Mucosa of rectum (tissue), 2 donors: ENCODE results near the gene GATA3.
A peak's percentile ranks its signal among the peaks of the same experiment; 100 is the strongest.

ENCODE experiments used
- H3K27ac ChIP-seq, 2 donors: one replicate each; pipeline ENCODE4 v1.7.0; 2013; ENCODE audit warnings: inconsistent platforms in 2 of 2, low read depth in 2 of 2, low read length in 2 of 2
- H3K27me3 ChIP-seq, 2 donors: one replicate each; pipeline ENCODE4 v1.7.0; 2013; ENCODE audit warnings: low read length in 2 of 2; ENCODE audit not compliant: control insufficient read depth in 2 of 2, insufficient read depth in 2 of 2
- H3K36me3 ChIP-seq, 2 donors: one replicate each; pipeline ENCODE4 v1.7.0; 2013; ENCODE audit warnings: low read length in 2 of 2; ENCODE audit not compliant: control insufficient read depth in 2 of 2, insufficient read depth in 2 of 2
- H3K4me1 ChIP-seq, 2 donors: one replicate each; pipeline ENCODE4 v1.7.0; 2013; ENCODE audit warnings: low read length in 2 of 2, mild to moderate bottlenecking in 1 of 2; ENCODE audit not compliant: control insufficient read depth in 2 of 2, insufficient read depth in 2 of 2
- H3K4me3 ChIP-seq, 2 donors: one replicate each; pipeline ENCODE4 v1.7.0; 2013; ENCODE audit warnings: low read length in 2 of 2
- H3K9ac ChIP-seq, 2 donors: one replicate each; pipeline ENCODE4 v1.7.0; 2013; ENCODE audit warnings: low read length in 2 of 2, low read depth in 1 of 2, mild to moderate bottlenecking in 1 of 2
- H3K9me3 ChIP-seq, 2 donors: one replicate each; pipeline ENCODE4 v1.7.0; 2013; ENCODE audit warnings: low read length in 2 of 2; ENCODE audit not compliant: control insufficient read depth in 2 of 2
- donor health status: healthy.
- donor health status: Normal muscosa, but diverticular disease.

The GATA3 gene

GRCh38 chr10:8051851-8052257 is 2.6 kb upstream of the GATA3 start:
- H3K36me3 ChIP-seq, result no peaks in the 10 kb centered on the region
- H3K9me3 ChIP-seq, result no peaks in the 10 kb centered on the region
- peaks cover 55 to 70% of the 10 kb centered on the region in 2 donors for H3K27me3 ChIP-seq
- H3K4me3 ChIP-seq, result no peak overlapping the region
- no peak overlapping the region for H3K27ac ChIP-seq
- H3K4me1 ChIP-seq, result peaks cover 10 to 15% of the 10 kb centered on the region in 2 donors
- H3K9ac ChIP-seq, result no peak overlapping the region

DNA sequence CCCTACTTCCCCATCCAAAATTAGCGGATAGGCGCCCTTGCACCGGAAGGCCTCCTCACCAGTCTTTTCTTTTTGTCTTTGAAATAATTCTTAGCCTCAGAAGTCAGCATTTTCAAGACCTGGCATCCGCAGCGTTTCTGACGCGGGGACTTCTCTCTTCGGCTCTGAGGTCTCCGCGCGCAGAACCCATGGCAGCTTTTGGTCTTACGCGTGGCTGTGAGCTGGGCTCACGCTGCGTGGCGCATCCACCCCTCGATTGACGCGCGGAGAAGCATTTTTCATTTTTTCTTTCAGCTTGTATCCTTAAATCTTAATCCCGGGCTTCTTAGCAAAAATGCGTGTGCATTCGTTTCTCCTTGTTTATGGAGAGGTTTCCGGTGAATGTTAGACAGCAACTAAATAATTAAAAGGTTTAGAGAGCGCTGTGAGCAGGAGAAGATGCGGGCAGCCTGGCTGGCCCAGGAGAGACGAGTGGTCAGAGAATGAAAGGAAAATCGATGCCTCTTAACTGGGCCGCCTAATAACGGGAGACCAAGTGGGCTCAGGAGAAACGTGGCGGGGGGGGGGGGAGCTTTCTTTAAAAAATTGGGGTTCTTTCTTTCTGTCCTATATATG is 2.0 kb upstream of the GATA3 start:
- Histone ChIP-seq H3K27ac (no peak overlapping the region), H3K9ac (no peak overlapping the region), H3K36me3 (no peaks in the 10 kb centered on the region), H3K4me3 (no peak overlapping the region), H3K9me3 (no peaks in the 10 kb centered on the region), H3K4me1 (peaks cover 10 to 15% of the 10 kb centered on the region in 2 donors), H3K27me3 (peaks cover 49 to 66% of the 10 kb centered on the region in 2 donors)

GRCh38 chr10:8052956-8053445 is 1.5 kb upstream of the GATA3 start:
- Histone ChIP-seq H3K9ac (no peak overlapping the region), H3K4me1 (peaks cover 10 to 15% of the 10 kb centered on the region in 2 donors), H3K36me3 (no peaks in the 10 kb centered on the region), H3K9me3 (no peaks in the 10 kb centered on the region), H3K4me3 (peak overlapping the region in 1 of 2 donors; percentile 17), H3K27me3 (peaks cover 45 to 66% of the 10 kb centered on the region in 2 donors), H3K27ac (no peak overlapping the region)

GRCh38 chr10:8053446-8054243 is 843 bp upstream of the GATA3 start:
- H3K4me3 ChIP-seq, result peak overlapping the region; percentile 52 to 69
- no peaks in the 10 kb centered on the region for H3K9me3 ChIP-seq
- H3K27me3 ChIP-seq, result peaks cover 39 to 64% of the 10 kb centered on the region in 2 donors
- no peaks in the 10 kb centered on the region for H3K36me3 ChIP-seq
- no peak overlapping the region for H3K9ac ChIP-seq
- H3K27ac ChIP-seq, result no peak overlapping the region
- H3K4me1 ChIP-seq, result peaks cover 10 to 15% of the 10 kb centered on the region in 2 donors

GRCh38 chr10:8054244-8054493 is 319 bp upstream of the GATA3 start:
- Histone ChIP-seq H3K9ac (no peak overlapping the region), H3K4me1 (peaks cover 9 to 15% of the 10 kb centered on the region in 2 donors), H3K4me3 (peak overlapping the region in 1 of 2 donors; percentile 69), H3K36me3 (no peaks in the 10 kb centered on the region), H3K9me3 (no peaks in the 10 kb centered on the region), H3K27me3 (peaks cover 38 to 63% of the 10 kb centered on the region in 2 donors), H3K27ac (no peak overlapping the region)

DNA sequence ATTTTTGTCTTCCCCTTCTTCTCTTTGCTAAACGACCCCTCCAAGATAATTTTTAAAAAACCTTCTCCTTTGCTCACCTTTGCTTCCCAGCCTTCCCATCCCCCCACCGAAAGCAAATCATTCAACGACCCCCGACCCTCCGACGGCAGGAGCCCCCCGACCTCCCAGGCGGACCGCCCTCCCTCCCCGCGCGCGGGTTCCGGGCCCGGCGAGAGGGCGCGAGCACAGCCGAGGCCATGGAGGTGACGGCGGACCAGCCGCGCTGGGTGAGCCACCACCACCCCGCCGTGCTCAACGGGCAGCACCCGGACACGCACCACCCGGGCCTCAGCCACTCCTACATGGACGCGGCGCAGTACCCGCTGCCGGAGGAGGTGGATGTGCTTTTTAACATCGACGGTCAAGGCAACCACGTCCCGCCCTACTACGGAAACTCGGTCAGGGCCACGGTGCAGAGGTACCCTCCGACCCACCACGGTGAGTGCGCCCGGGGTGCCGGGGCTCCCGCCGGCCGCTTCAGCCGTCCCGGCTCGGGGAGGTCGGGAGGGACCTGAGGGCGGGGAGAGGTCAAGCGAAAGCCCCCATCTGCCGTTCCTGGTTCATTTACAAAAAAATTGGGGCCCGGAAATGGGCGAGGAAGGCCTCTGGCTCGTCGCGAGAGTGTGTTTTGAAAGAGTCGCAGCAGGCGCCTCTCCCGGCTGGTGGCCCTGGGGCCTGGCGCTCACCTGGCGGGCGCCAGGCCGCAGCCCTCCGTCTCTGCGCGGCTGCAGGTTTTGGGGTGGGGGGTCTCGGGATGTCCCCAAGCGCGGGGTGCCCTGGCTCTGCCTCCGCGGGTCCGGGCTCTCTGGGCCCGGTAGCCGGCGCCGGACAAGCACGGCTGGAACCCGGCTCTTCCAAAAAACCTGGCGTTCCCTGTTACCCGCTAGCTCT is 1.2 kb downstream of the GATA3 start:
- H3K9ac ChIP-seq, result no peak overlapping the region
- H3K4me1 ChIP-seq, result peaks cover 7 to 15% of the 10 kb centered on the region in 2 donors
- H3K27me3 ChIP-seq, result peaks cover 33 to 54% of the 10 kb centered on the region in 2 donors

DNA sequence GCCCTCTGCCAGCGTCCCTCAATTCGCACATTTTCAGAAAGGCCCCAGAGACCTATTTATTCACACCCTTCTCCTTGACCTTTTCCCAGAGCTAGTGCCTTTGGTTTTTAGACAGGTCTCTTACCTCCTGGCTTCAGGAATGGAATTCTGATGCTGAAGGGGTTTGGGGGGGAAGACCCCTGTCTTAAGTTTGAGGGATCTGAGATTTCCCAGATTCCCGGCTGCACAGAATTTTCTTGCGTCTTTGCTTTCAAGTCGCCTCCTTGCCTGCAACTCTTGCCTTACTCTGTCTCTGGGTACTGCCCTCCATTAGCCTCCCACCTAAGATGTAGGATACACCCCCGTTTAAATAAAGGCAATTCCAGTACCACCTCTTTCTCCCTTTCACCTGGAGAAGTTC is 1.9 kb downstream of the GATA3 start:
- Histone ChIP-seq H3K27ac (peak overlapping the region in 1 of 2 donors; percentile 58), H3K9ac (peak overlapping the region in 1 of 2 donors; percentile 26), H3K27me3 (peaks cover 35 to 52% of the 10 kb centered on the region in 2 donors), H3K4me1 (peaks cover 7 to 15% of the 10 kb centered on the region in 2 donors), H3K4me3 (peak overlapping the region; percentile 17 to 55), H3K36me3 (no peaks in the 10 kb centered on the region), H3K9me3 (no peaks in the 10 kb centered on the region)

More for the DNA sequence above, 1.2 kb downstream of the GATA3 start:
- H3K4me3 ChIP-seq, result peak overlapping the region; percentile 43 to 58
- no peaks in the 10 kb centered on the region for H3K9me3 ChIP-seq
- H3K36me3 ChIP-seq, result no peaks in the 10 kb centered on the region
- peak overlapping the region; percentile 51 to 58 for H3K27ac ChIP-seq

DNA sequence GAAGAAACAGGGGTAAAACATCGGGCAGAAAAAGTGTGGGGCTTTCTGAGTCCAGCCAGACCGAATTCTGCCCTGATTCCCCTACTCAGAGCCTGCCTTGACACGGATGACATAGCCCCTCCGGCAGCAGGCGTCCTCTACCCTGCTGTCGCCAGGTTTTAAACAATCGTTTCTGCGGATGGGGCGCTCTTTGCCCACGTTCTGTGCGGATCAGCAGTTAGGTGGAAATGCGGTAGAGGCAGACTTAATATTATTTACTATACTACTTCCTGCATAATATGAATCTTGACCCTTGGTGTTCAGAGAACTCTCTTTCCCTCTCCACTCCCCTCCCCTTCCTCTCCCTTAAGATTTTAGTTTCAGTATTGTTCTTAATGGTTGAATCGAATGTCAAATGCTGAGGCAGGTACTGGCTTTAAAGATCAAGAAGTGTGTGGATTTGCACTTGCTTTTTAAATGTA is 2.4 kb downstream of the GATA3 start:
- H3K9ac ChIP-seq, result peak overlapping the region in 1 of 2 donors; percentile 26
- H3K27ac ChIP-seq, result peak overlapping the region in 1 of 2 donors; percentile 58
- H3K36me3 ChIP-seq, result no peaks in the 10 kb centered on the region
- peaks cover 7 to 15% of the 10 kb centered on the region in 2 donors for H3K4me1 ChIP-seq
- H3K27me3 ChIP-seq, result peaks cover 33 to 48% of the 10 kb centered on the region in 2 donors
- H3K9me3 ChIP-seq, result no peaks in the 10 kb centered on the region
- peak overlapping the region; percentile 17 to 55 for H3K4me3 ChIP-seq

- Histone ChIP-seq H3K27ac (no peak overlapping the region), H3K9me3 (no peaks in the 10 kb centered on the region), H3K27me3 (peaks cover 26 to 39% of the 10 kb centered on the region in 2 donors), H3K36me3 (no peaks in the 10 kb centered on the region), H3K4me1 (peaks cover 4 to 15% of the 10 kb centered on the region in 2 donors), H3K4me3 (peak overlapping the region in 1 of 2 donors; percentile 55), H3K9ac (no peak overlapping the region)
Measured at GRCh38 chr10:8057636-8058273, 3.3 kb downstream of the GATA3 start.
